Astrocyte of the spinal cord (primary cell): ENCODE data around the gene HAGHL.

Experiments
- DNase-seq: peaks from one replicate; pipeline ENCODE4 v3.0.0; 2011; ENCODE audit warnings: low read depth, low spot score
- H3K4me3 ChIP-seq: 2 replicates; pipeline ENCODE4 v1.5.1; 2011; ENCODE audit warnings: low read depth, mild to moderate bottlenecking, low read length, moderate library complexity
- CTCF ChIP-seq: IDR thresholded peaks from 2 replicates; pipeline ENCODE4 v1.5.1; 2012; ENCODE audit warnings: low read depth, mild to moderate bottlenecking, low read length, inconsistent platforms
- in situ Hi-C: cut with HindIII; loops from 2 replicates; pipeline ENCODE4 v1.10.0; 2017; ENCODE audit warnings: low sequenced_read_pairs

Gene HAGHL

GRCh38 chr16:692356-693108 lies 34.4 kb upstream of the HAGHL start:
- no peak for DNase-seq
- no peak overlapping the region for H3K4me3 ChIP-seq
- in situ Hi-C loops: no loop called here
- no peak for TF ChIP-seq CTCF

GRCh38 chr16:693364-693763 lies 33.5 kb upstream of the HAGHL start:
- DNase-seq: no peak
- H3K4me3 ChIP-seq: no peak overlapping the region
- TF ChIP-seq CTCF: no peak
- in situ Hi-C loops: no loop called here

GRCh38 chr16:693766-694165 lies 33.1 kb upstream of the HAGHL start:
- no peak for DNase-seq
- no peak for TF ChIP-seq CTCF
- in situ Hi-C loops: no loop called here
- H3K4me3 ChIP-seq: no peak overlapping the region

- DNase-seq: no peak
- no peak for TF ChIP-seq CTCF
- no peak overlapping the region for H3K4me3 ChIP-seq
- in situ Hi-C loops: no loop called here
These were observed 32.6 kb upstream of the HAGHL start for GRCh38 chr16:694187-694862.

- in situ Hi-C loops: no loop called here
- TF ChIP-seq CTCF: no peak
- no peak for DNase-seq
- no peak overlapping the region for H3K4me3 ChIP-seq
These were observed 32.0 kb upstream of the HAGHL start for GRCh38 chr16:694863-695354.

- no peak for DNase-seq
- no peak for TF ChIP-seq CTCF
- in situ Hi-C loops: no loop called here
- no peak overlapping the region for H3K4me3 ChIP-seq
These were observed 31.4 kb upstream of the HAGHL start for GRCh38 chr16:695355-696089.
